ENCODE data around the gene HTRA1. TPM values are rescaled to one million over a fixed set of nuclear protein-coding genes. Genes with fewer than 3 reads are reported as not detected.

HTRA1 gene
- total RNA-seq, 1 experiment from 2014 or later, result 0.17 TPM

DNA sequence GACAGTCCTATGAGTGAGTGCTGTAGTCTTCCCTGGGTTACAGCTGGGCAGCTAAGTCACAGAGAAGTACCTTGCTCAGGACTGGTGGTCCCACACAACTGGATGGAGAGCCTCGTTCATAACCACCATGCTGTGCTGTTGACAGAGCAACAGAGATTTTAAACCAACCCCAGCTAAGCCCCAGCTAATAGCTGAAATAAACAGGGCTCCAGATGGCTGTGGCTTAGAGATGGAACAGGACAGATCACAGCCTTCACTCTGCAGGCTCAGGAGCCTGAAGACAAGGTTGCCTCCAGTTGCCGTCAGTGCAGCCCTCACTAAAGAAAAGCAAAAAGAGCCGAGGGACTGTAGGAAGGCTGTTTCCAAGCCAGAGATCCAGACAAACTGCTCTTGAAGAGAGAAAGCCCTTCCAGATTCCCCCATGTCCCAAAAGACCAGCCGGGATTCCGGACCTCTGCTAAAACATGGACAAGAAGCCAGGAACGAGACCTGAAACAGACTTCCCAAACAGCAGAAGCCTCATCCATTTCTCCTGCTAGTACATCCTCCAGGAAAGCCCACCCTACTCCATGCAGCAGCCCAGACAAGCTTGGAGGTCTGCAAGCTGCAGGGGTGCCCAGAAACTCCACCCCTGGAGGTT lies 4.2 kb downstream of the HTRA1 start:
- Histone ChIP-seq H3K36me3 (ENCODE audit: insufficient read depth, low read length, poor library complexity, severe bottlenecking) (no peaks in the 10 kb centered on the region), H3K9me3 (ENCODE audit: low read depth, low read length, poor library complexity, severe bottlenecking) (no peaks in the 10 kb centered on the region), H3K27ac (ENCODE audit: low read depth, low read length, poor library complexity, severe bottlenecking) (no peak overlapping the region), H3K4me1 (ENCODE audit: insufficient read depth, low read length, poor library complexity, severe bottlenecking) (peaks cover 5% of the 10 kb centered on the region), H3K4me3 (ENCODE audit: low read depth, low read length, poor library complexity, severe bottlenecking) (no peak overlapping the region), H3K27me3 (replicated peaks; ENCODE audit: insufficient read depth, low read depth, low read length, poor library complexity) (peaks cover 67% of the 10 kb centered on the region)
- no peak for DNase-seq (ENCODE audit: low spot score)
- intact Hi-C loops (cut with micrococcal nuclease; ENCODE audit: unreplicated experiment), result no loop called here
- ChIA-PET POLR2A (ENCODE audit: low non-redundant PET) (no interaction called here), CTCF (no interaction called here)
- TF ChIP-seq EZH2 (IDR thresholded peaks at IDR 0.05; ENCODE audit: borderline replicate concordance, low read depth, low read length, poor library complexity, severe bottlenecking), result no peak
- TF ChIP-seq, protein P1, sequence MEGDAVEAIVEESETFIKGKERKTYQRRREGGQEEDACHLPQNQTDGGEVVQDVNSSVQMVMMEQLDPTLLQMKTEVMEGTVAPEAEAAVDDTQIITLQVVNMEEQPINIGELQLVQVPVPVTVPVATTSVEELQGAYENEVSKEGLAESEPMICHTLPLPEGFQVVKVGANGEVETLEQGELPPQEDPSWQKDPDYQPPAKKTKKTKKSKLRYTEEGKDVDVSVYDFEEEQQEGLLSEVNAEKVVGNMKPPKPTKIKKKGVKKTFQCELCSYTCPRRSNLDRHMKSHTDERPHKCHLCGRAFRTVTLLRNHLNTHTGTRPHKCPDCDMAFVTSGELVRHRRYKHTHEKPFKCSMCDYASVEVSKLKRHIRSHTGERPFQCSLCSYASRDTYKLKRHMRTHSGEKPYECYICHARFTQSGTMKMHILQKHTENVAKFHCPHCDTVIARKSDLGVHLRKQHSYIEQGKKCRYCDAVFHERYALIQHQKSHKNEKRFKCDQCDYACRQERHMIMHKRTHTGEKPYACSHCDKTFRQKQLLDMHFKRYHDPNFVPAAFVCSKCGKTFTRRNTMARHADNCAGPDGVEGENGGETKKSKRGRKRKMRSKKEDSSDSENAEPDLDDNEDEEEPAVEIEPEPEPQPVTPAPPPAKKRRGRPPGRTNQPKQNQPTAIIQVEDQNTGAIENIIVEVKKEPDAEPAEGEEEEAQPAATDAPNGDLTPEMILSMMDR (conservative IDR thresholded peaks at IDR 0.05; ENCODE audit: low read depth, low read length), result no peak
- BruUV-seq (replicated peaks), result no TSS peak

DNA sequence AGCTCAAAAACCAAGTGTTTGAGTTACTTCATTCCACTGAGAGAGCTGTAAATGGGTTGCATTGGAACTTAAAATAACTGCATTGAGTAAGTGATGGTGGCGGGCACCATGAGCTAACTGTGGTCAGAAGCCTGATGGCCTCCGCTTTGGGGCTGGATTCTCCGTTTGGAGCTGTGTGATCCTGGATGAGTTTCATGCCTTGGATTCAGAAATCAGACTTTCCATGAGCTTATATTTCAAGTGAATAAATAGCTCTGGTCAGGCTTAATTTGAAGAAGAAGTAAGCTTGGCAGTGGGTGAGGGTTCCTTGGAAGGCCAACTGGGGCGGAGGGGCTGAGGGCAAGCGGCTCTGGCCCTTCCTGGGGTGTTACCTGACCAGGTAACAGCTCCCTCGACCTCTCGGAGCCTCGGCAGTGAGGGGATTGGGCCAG lies 5.6 kb downstream of the HTRA1 start:
- ChIA-PET POLR2A (ENCODE audit: low non-redundant PET) (no interaction called here), CTCF (no interaction called here)
- intact Hi-C loops (cut with micrococcal nuclease; ENCODE audit: unreplicated experiment), result no loop called here
- H3K4me1 ChIP-seq (ENCODE audit: insufficient read depth, low read length, poor library complexity, severe bottlenecking), result no peaks in the 10 kb centered on the region
- BruUV-seq (replicated peaks), result no TSS peak
- no peak overlapping the region for H3K4me3 ChIP-seq (ENCODE audit: low read depth, low read length, poor library complexity, severe bottlenecking)
- TF ChIP-seq, protein P1 (conservative IDR thresholded peaks at IDR 0.05; ENCODE audit: low read depth, low read length), result no peak
- TF ChIP-seq EZH2 (IDR thresholded peaks at IDR 0.05; ENCODE audit: borderline replicate concordance, low read depth, low read length, poor library complexity, severe bottlenecking), result no peak
- no peak for DNase-seq (ENCODE audit: low spot score)
- H3K36me3 ChIP-seq (ENCODE audit: insufficient read depth, low read length, poor library complexity, severe bottlenecking), result no peaks in the 10 kb centered on the region
- no peaks in the 10 kb centered on the region for H3K9me3 ChIP-seq (ENCODE audit: low read depth, low read length, poor library complexity, severe bottlenecking)
- no peak overlapping the region for H3K27ac ChIP-seq (ENCODE audit: low read depth, low read length, poor library complexity, severe bottlenecking)
- peaks cover 58% of the 10 kb centered on the region for H3K27me3 ChIP-seq (replicated peaks; ENCODE audit: insufficient read depth, low read depth, low read length, poor library complexity)

DNA sequence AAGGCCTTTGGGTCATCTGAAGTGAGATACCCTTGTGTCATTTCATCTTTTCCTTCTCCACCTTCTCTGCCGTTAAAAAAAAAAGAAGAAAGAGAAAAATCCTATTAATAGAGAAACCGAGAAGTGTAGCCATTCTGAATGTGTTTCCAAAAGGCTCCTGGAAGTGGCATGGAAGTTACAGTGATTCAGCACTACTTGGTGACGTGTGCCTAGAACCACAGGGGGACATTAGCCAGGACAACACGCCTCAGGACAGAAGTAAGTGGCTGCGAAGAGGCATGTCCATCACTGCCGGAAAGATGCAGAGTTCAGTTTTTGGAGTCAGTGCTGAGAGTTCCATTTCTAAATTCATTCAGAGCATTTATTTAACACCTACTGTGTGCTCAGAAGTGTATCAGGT lies 6.3 kb downstream of the HTRA1 start:
- ChIA-PET POLR2A (ENCODE audit: low non-redundant PET) (no interaction called here), CTCF (no interaction called here)
- intact Hi-C loops (cut with micrococcal nuclease; ENCODE audit: unreplicated experiment), result no loop called here
- Histone ChIP-seq H3K27ac (ENCODE audit: low read depth, low read length, poor library complexity, severe bottlenecking) (no peak overlapping the region), H3K4me3 (ENCODE audit: low read depth, low read length, poor library complexity, severe bottlenecking) (no peak overlapping the region), H3K9me3 (ENCODE audit: low read depth, low read length, poor library complexity, severe bottlenecking) (no peaks in the 10 kb centered on the region), H3K4me1 (ENCODE audit: insufficient read depth, low read length, poor library complexity, severe bottlenecking) (no peaks in the 10 kb centered on the region), H3K36me3 (ENCODE audit: insufficient read depth, low read length, poor library complexity, severe bottlenecking) (no peaks in the 10 kb centered on the region), H3K27me3 (replicated peaks; ENCODE audit: insufficient read depth, low read depth, low read length, poor library complexity) (peaks cover 50% of the 10 kb centered on the region)
- no peak for DNase-seq (ENCODE audit: low spot score)
- BruUV-seq (replicated peaks), result no TSS peak
- TF ChIP-seq EZH2 (IDR thresholded peaks at IDR 0.05; ENCODE audit: borderline replicate concordance, low read depth, low read length, poor library complexity, severe bottlenecking), result no peak
- TF ChIP-seq, protein P1 (conservative IDR thresholded peaks at IDR 0.05; ENCODE audit: low read depth, low read length), result no peak
